Stimulated activated CD4-positive, alpha-beta T cell treated with anti-CD3 and anti-CD28 coated beads, Interleukin-4, amount 100 ng/mL, for 4 hours (primary cell): ENCODE results near the gene SLC52A3.
"Not testable (repeated sequence)": the region's sequence is repeated elsewhere in the genome, so short reads cannot be mapped to it uniquely, and the experiment has no call there.

Experiments used
- DNase-seq, 2 experiments: peaks; one replicate each; pipeline ENCODE4 v3.0.0-alpha.2; 2020

SLC52A3 gene

GRCh38 chr20:725491-725890 lies 42.8 kb downstream of the SLC52A3 start:
- DNase-seq: no peak

DNA sequence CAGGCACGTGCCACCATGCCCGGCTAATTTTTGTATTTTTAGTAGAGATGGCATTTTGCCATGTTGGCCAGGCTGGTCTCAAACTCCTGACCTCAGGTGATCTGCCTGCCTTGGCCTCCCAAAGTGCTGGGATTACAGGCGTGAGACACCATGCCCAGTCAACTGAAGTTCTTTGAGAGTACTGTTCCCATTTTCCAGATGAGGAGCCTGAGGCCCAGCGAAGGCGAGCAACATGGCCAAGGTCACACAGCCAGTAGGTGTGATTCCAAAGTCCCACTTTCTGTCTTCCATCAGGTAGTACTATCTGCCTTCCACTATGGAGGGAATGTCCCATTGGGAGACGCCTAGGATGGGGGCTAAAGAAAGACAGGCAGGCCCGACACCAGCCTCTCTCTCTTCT lies 43.5 kb downstream of the SLC52A3 start:
- DNase-seq: not testable (repeated sequence)

DNA sequence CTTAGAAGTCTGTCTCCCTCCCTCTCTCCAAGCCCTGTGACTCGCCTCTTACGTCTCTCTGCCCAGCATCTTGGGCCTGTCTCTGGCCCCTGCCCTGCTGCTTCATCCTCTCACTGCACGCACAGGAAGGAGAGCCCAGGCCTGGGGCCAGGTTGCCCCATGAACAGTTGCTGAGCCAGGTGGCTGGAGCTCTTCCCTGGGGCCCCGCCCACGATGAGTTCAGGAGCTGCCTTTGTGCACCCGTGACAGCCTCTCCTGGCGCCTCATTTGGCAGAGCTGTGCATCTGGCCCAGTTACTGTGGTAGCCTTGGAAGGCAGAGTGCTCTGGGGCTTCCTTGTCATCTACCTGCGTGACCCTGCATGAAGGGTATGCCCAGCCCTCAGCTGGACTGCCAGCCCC lies 44.5 kb downstream of the SLC52A3 start:
- no peak for DNase-seq

DNA sequence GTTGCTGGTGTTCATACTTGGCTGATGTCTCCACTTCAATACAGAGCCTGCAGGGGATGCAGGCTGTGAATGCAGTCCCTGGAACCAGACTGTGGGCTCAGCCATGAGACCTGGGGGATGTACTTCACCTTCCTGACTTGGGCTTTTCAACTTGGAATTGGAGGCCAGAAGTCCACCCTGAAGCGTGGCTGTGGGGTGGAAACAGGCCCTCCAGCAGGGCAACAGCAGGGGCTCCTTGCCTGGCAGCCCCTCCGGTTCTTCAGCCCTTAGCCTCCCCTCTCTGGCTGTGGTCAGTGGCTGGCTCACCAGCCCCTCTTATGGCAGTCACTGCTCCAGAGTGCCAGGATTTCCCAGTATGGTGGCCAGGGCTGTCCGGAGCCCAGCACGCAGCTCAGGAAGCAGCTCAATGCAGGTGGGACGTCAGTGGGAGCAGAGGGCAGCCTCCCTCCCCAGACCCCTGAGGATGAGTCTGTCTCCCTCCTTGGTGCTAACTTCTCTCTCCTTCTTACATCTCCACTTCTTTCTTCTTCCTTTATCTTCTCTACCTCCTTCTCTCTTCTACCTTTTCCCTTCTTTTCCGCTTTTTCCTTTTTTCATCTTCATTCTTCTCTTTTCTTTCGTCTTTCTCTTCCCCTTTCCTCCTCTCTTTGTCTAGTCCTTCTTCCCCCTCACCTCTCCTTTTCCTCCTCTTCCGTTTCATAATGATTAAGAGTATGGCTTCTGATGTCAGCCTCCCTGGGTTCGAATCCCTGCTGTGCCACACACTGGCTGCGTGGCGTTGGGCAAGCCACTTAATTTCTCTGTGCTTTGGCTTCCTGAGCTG lies 45.3 kb downstream of the SLC52A3 start:
- DNase-seq: no peak

DNA sequence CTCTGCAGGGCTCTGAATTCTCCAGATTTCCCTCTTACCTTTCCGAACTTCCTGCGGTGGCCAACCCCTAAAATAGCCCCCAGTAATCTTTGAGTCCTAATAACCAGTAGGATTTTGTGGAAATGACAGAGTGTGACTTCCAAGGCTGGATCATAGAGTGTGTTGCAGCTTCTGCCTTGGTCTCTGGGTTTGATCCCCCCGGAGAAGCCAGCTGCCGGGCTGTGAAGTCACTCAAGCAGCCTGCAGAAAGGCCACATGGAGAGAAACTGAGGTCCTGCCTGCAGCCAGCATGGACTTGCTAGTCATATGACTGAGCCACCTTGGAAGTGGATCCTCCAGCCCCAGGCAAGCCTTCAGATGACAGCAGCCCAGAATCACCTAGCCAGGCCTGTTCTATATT lies 46.4 kb downstream of the SLC52A3 start:
- DNase-seq: no peak

GRCh38 chr20:719816-720215 lies 48.5 kb downstream of the SLC52A3 start:
- no peak for DNase-seq

GRCh38 chr20:719068-719467 lies 49.2 kb downstream of the SLC52A3 start:
- DNase-seq: no peak

DNA sequence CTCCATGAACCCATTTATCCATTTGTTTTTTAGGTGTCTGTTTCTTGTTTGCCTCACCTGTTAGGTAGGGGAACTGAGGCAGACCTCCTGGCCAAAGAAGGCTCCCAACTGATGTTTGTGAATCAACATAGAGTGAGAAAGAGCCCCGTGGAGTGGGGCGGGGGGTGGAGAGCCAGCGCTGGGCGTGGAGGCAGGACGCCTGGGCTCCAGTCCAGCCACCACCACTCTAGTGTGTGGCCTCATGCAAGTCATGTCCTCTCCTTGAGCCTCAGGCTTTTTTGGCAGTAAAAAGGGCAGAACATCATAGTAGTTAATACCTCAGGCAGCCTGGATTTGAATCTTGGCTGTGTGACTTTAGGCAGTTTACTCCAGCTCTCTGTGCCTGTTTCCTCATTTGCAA lies 50.5 kb downstream of the SLC52A3 start:
- DNase-seq: no peak

GRCh38 chr20:717271-717670 lies 51.0 kb downstream of the SLC52A3 start:
- DNase-seq: no peak

GRCh38 chr20:714453-714852 lies 53.8 kb downstream of the SLC52A3 start:
- no peak for DNase-seq

GRCh38 chr20:711576-711975 lies 56.7 kb downstream of the SLC52A3 start:
- DNase-seq: no peak

DNA sequence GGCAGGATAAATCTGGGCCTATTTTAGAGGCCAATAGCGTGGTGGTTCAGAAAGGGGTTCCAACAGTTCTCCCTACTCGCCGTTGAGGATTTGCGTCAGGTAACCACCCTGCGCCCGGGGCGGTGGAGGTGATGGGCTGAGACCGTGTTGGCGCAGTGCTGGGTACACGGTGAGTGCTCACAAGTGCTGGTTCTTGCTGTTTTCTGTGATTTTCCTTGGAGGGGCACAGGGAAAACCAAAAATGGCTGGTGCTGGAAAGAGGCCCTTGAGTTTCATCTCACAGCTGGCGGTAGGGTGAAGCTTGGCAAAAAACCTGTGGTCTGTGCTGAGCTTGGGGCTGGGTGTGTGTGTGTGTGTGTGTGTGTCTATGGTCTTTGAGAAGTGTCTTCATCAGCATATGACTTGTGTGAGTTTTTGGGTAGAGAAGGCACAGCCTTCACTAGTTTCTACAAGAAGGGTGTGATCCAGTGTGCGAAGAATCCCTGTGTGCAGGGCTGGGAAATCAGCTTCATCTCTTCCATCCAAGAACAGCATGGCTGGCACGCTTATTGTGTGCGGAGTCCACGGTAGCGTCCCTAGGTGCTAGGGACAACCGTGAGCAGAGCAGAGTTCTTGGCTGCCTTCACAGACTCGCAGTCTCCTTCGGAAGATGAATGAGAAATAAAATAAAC lies 57.4 kb downstream of the SLC52A3 start:
- no peak for DNase-seq
